GM23338 (cell line): ENCODE measurements around the gene TMEM174.

Experiments used
- CREB1 ChIP-seq: fragments of 250-450 bp; sonication (Bioruptor Pico); IDR thresholded peaks from 2 replicates; pipeline ENCODE4 v1.5.0; 2020; ENCODE audit warnings: low read depth, mild to moderate bottlenecking, moderate library complexity
- EZH2 ChIP-seq: fragments of 200-600 bp; sonication (generic); IDR thresholded peaks from one replicate; pipeline ENCODE4 v1.8.0; 2017; ENCODE audit warnings: antibody characterized with exemption, mild to moderate bottlenecking, low read depth; ENCODE audit not compliant: unreplicated experiment
- EZH2phosphoT487 ChIP-seq: fragments of 200-600 bp; sonication (generic); IDR thresholded peaks from one replicate; pipeline ENCODE4 v1.8.1; 2018; ENCODE audit warnings: antibody characterized with exemption; ENCODE audit not compliant: unreplicated experiment
- JUNB ChIP-seq: IDR thresholded peaks from one replicate; pipeline ENCODE4 v1.6.1; 2016; ENCODE audit warnings: antibody characterized with exemption; ENCODE audit not compliant: unreplicated experiment
- POLR2AphosphoS5 ChIP-seq: IDR thresholded peaks from 2 replicates; pipeline ENCODE4 v1.6.1; 2016; ENCODE audit warnings: antibody characterized with exemption, low read depth
- TF ChIP-seq, protein P1 (sequence below), 2 experiments: fragments of 200-600 bp in 1 of 2; sonication (generic) in 1 of 2; conservative IDR thresholded peaks; 2 replicates each; pipeline versions ENCODE4 v1.5.1 to v1.6.1; 2016 to 2017; ENCODE audit warnings: antibody characterized with exemption in 2 of 2, low read depth in 2 of 2, mild to moderate bottlenecking in 2 of 2, moderate library complexity in 1 of 2
- TF ChIP-seq, protein P2 (sequence below): IDR thresholded peaks from one replicate; pipeline ENCODE4 v1.6.1; 2018; ENCODE audit warnings: antibody characterized with exemption; ENCODE audit not compliant: unreplicated experiment

DNA sequence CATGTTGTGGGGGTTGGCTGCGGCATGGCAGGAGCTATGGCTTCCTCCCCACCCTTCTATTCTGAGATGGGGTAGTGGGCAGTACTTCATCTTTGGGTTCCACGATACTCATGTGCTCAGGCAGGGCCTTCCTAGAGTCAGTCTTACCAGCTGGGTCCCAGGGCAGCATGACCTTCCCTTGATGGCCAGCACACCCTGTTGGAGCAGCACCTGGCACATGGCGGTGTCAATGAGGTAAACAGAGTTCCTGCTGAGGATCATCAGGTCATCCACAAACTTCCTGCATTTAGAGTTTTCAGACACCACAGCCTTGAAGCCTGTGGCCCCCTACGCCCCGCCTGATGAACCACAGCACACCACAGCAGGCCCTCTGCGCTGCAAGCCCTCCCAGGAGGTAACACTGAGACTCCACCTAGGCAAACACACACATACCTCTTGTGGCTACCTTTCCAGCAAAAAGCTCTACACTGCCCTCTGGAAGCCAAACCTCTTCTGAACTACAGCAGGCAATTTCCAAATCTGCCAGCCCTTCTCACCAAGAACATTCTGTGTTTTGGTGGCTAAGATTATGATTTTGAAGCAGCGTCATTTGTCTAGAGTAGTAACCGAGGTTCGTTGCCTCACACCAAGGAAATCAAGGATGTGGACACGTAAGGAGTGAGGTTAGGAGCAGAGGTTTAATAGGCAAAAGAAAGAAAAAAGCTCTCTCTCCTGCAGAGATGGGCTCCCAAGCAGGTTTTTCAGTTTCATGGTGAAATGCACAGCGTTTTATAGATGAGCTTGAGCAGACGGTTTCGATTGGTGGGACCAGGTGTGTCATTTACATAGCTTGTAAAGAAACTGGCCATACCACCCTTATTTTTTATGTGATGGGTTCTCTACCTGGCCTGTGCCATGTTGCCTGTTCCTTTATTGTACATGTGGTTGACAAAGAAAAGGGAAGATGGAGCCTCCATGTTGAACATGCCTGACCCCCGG, 20.3 kb upstream of the TMEM174 start:
- no peak for TF ChIP-seq EZH2phosphoT487
- TF ChIP-seq EZH2: no peak
- TF ChIP-seq, protein P1, sequence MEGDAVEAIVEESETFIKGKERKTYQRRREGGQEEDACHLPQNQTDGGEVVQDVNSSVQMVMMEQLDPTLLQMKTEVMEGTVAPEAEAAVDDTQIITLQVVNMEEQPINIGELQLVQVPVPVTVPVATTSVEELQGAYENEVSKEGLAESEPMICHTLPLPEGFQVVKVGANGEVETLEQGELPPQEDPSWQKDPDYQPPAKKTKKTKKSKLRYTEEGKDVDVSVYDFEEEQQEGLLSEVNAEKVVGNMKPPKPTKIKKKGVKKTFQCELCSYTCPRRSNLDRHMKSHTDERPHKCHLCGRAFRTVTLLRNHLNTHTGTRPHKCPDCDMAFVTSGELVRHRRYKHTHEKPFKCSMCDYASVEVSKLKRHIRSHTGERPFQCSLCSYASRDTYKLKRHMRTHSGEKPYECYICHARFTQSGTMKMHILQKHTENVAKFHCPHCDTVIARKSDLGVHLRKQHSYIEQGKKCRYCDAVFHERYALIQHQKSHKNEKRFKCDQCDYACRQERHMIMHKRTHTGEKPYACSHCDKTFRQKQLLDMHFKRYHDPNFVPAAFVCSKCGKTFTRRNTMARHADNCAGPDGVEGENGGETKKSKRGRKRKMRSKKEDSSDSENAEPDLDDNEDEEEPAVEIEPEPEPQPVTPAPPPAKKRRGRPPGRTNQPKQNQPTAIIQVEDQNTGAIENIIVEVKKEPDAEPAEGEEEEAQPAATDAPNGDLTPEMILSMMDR (conservative IDR thresholded peaks at IDR 0.05; ENCODE audit: low read depth in 2 of 2): peak; percentile 43 to 63
- TF ChIP-seq JUNB: no peak
- TF ChIP-seq CREB1: no peak
- TF ChIP-seq, protein P2, sequence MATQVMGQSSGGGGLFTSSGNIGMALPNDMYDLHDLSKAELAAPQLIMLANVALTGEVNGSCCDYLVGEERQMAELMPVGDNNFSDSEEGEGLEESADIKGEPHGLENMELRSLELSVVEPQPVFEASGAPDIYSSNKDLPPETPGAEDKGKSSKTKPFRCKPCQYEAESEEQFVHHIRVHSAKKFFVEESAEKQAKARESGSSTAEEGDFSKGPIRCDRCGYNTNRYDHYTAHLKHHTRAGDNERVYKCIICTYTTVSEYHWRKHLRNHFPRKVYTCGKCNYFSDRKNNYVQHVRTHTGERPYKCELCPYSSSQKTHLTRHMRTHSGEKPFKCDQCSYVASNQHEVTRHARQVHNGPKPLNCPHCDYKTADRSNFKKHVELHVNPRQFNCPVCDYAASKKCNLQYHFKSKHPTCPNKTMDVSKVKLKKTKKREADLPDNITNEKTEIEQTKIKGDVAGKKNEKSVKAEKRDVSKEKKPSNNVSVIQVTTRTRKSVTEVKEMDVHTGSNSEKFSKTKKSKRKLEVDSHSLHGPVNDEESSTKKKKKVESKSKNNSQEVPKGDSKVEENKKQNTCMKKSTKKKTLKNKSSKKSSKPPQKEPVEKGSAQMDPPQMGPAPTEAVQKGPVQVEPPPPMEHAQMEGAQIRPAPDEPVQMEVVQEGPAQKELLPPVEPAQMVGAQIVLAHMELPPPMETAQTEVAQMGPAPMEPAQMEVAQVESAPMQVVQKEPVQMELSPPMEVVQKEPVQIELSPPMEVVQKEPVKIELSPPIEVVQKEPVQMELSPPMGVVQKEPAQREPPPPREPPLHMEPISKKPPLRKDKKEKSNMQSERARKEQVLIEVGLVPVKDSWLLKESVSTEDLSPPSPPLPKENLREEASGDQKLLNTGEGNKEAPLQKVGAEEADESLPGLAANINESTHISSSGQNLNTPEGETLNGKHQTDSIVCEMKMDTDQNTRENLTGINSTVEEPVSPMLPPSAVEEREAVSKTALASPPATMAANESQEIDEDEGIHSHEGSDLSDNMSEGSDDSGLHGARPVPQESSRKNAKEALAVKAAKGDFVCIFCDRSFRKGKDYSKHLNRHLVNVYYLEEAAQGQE: no peak
- no peak for TF ChIP-seq POLR2AphosphoS5
